GM12872 (cell line): ENCODE data around the gene PLK5.

Experiments
- CTCF ChIP-seq: IDR thresholded peaks from 3 replicates; pipeline ENCODE4 v1.5.1; 2011; ENCODE audit warnings: low read depth, mild to moderate bottlenecking, low read length, moderate library complexity; ENCODE audit not compliant: insufficient read depth

Gene PLK5

GRCh38 chr19:1527650-1528309 lies 3.9 kb downstream of the PLK5 start:
- no peak for TF ChIP-seq CTCF

GRCh38 chr19:1528596-1529429 lies 4.9 kb downstream of the PLK5 start:
- no peak for TF ChIP-seq CTCF

- TF ChIP-seq CTCF: no peak
Measured at GRCh38 chr19:1529430-1529816, 5.5 kb downstream of the PLK5 start.

GRCh38 chr19:1531587-1531986 lies 7.7 kb downstream of the PLK5 start:
- TF ChIP-seq CTCF: no peak

- no peak for TF ChIP-seq CTCF
Measured at GRCh38 chr19:1532003-1532402, 8.1 kb downstream of the PLK5 start.

GRCh38 chr19:1533510-1534150 lies 9.8 kb downstream of the PLK5 start:
- TF ChIP-seq CTCF: no peak

GRCh38 chr19:1534972-1535371 lies 11.1 kb downstream of the PLK5 start:
- no peak for TF ChIP-seq CTCF
